Epithelial cell of proximal tubule (primary cell): Measurements from ENCODE around the gene CNGA2. TPM values are rescaled to one million over a fixed set of nuclear protein-coding genes. Genes with fewer than 3 reads are reported as not detected.

Experiments used
- DNase-seq: peaks from one replicate; pipeline ENCODE4 v3.0.0-alpha.2; 2011; ENCODE audit warnings: low read depth
- H3K4me3 ChIP-seq: 2 replicates; pipeline ENCODE4 v1.5.1; 2011; ENCODE audit warnings: low read depth, mild to moderate bottlenecking, low read length
- total RNA-seq: library from RNA; depleted of rRNA; stranded (reverse); fragments of >200 nt; gene quantifications from 2 replicates; pipeline ENCODE4 v1.2.3, GENCODE V29; 2015
- TF ChIP-seq, protein P1 (sequence below): conservative IDR thresholded peaks from 2 replicates; pipeline ENCODE4 v1.5.1; 2012; ENCODE audit warnings: low read depth, mild to moderate bottlenecking, low read length

CNGA2 gene
- total RNA-seq, 1 donor from 2014 or later, result not detected

DNA sequence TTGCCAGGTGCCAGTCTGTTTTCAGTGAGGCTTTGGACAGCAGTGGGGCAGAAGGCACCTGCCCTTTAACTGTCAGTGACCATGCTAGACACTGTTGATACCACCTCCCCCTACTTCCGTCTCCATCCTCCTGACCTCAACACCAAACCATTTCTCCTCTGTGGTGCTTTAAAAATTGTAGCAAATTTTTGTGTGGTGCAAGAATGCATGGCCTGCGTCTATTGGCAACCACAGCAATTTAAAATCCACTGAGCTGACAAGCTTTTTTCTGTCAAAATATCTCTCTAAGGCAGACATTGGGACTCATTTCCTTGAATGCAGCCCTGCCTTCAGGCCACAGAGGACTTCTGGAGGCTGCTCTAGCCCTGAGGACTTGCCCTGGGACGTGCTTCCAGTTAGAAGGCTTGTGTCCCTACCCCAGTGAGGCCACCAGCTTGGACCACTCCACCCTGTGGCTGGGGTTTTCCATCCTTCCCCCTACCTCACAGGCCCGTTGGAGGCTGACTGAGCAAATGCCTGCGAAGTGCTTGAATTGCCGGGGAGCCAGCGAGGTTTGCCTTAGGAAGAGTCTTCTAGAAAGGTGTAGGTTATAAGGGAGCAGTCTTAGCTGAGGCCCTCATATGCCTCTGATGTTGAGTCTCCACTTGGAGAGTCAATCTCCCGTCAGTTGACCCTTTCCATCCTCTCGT, 32.4 kb upstream of the CNGA2 start:
- TF ChIP-seq, protein P1, sequence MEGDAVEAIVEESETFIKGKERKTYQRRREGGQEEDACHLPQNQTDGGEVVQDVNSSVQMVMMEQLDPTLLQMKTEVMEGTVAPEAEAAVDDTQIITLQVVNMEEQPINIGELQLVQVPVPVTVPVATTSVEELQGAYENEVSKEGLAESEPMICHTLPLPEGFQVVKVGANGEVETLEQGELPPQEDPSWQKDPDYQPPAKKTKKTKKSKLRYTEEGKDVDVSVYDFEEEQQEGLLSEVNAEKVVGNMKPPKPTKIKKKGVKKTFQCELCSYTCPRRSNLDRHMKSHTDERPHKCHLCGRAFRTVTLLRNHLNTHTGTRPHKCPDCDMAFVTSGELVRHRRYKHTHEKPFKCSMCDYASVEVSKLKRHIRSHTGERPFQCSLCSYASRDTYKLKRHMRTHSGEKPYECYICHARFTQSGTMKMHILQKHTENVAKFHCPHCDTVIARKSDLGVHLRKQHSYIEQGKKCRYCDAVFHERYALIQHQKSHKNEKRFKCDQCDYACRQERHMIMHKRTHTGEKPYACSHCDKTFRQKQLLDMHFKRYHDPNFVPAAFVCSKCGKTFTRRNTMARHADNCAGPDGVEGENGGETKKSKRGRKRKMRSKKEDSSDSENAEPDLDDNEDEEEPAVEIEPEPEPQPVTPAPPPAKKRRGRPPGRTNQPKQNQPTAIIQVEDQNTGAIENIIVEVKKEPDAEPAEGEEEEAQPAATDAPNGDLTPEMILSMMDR, result no peak
- no peak for DNase-seq
- no peak overlapping the region for H3K4me3 ChIP-seq

DNA sequence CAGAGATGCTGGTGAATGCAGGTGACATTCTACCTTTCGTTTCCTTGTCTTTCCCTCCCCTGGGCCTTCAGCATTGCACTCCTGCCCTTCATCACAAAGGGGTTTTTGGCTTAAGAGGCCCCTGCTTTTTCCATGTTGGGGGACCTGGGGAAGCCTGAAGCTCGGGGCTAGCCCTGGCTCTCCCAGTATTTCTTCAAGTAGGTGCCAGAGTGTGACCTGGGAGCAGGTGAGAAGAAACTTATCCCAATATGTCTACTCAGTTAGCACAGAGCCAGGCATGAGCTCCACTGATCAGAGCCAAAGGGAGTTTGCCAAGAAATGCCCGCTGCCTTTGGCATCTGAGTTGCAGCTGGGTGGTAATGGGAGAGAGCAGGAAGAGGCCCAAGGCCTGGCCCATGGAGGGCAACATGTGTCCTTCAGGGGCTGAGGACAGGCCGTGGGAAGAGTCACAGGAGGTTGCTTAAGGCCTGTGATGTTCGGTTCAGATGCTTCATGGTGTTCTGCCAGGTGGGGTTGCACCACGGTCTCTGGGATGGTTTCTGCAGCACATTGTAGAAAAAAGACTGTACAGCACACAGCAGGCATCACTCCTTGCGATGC, 31.7 kb upstream of the CNGA2 start:
- DNase-seq, result no peak
- TF ChIP-seq, protein P1, result no peak
- H3K4me3 ChIP-seq, result no peak overlapping the region

DNA sequence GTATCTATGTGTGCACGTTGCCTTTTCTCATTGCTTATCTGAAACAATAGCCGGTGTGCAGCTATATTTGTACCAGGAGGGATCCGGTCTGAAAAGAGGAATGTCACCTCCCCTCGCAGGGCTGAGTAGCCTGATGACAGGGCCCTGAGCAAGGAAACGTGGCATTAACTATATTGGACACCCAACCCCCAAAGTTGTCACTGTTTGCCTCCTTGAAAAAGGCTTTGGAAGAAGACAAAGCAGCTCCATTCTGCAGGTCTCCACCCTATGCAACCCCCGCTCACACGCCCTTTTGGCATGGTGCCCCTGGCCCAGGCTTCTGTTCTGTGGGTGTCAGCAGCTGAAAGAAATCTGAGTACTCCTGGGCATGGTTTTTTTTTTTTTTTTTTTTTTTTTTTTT, 31.1 kb upstream of the CNGA2 start:
- TF ChIP-seq, protein P1, result no peak
- H3K4me3 ChIP-seq, result no peak overlapping the region
- DNase-seq, result no peak

DNA sequence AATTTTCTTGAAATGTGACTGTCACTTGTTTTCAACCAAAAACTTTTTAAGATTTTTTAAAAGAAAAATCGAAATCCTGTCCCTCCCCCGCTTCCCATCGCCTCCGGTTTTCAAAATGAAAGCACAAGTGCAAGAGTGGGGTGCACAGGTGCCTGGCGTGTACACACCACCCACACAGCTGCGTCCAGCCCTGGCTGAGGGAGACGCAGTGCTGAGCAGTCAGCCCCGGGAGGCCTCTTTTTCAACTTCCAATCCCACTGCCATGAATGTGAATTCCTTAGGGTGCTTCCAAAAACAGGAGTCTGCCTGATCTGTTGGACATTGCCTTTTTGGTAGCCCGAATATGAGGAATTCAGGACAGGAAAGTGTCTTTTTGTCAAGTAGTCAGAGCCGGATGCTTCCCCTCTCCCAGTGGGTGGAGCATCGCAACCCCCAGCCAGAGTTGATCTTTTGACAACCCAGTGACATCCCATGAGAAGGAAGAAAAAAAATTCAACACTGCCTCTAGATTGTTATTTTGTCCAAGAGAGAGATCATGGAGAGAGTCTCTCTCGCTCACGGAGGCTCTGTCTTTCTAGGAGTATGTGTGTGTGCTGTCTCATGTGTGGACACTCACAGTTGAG, 30.4 kb upstream of the CNGA2 start:
- DNase-seq, result no peak
- H3K4me3 ChIP-seq, result no peak overlapping the region
- TF ChIP-seq, protein P1, result no peak

DNA sequence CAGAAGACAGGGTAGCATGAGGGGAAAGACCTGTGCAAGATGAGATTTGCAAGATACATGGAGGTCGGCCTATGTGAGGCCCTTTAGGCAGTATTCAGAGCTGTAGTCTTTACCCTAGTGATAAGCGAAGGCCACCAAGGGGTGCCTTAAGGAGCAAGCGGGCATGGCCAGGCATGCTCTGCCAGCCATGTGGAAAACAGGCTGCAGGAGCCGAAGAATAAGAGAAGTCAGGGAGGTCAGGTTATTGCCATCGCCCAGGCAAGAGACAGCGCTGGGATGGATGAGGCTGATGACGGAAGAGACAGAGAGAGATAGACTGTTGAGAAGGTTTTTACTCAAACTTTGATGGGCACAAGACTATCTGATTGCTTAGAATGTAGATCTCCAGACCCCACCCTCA, 25.7 kb upstream of the CNGA2 start:
- no peak overlapping the region for H3K4me3 ChIP-seq
- TF ChIP-seq, protein P1, result no peak
- no peak for DNase-seq

DNA sequence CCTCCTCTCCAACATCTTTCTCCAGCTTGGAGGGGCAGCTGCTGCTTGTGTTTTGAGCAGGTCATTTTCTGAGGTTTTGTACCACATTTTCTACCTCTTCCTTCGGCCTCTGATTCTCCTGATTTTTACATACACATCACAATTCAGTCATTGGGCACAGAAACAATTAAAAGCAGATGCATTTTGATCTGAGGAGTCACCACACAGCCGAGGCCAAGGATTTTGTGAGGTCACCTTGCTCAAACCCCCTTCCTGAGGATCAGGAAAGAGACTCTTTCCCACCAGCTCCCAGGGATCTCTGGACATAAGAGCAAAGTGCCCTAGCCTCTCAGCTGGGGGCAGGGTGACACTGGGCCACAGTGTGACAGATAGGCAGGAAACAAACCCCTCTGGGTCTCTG, 24.1 kb upstream of the CNGA2 start:
- no peak overlapping the region for H3K4me3 ChIP-seq
- DNase-seq, result no peak
- TF ChIP-seq, protein P1, result no peak
